GM12873 (cell line): ENCODE measurements around the gene PRKCA.

ENCODE experiments used
- CTCF ChIP-seq: IDR thresholded peaks from 2 replicates; pipeline ENCODE4 v1.5.1; 2012; ENCODE audit warnings: low read depth, mild to moderate bottlenecking, moderate library complexity, low read length, control low read depth; ENCODE audit not compliant: insufficient read depth; ENCODE audit errors: missing control alignments

PRKCA gene

GRCh38 chr17:66432996-66433551, 130.7 kb downstream of the PRKCA start:
- TF ChIP-seq CTCF, result no peak

GRCh38 chr17:66435182-66435581, 132.8 kb downstream of the PRKCA start:
- no peak for TF ChIP-seq CTCF

GRCh38 chr17:66436631-66437030, 134.2 kb downstream of the PRKCA start:
- TF ChIP-seq CTCF, result no peak

- TF ChIP-seq CTCF, result no peak
These were observed 135.1 kb downstream of the PRKCA start for GRCh38 chr17:66437476-66438026.

GRCh38 chr17:66438101-66438500, 135.7 kb downstream of the PRKCA start:
- no peak for TF ChIP-seq CTCF

- no peak for TF ChIP-seq CTCF
These were observed 138.8 kb downstream of the PRKCA start for GRCh38 chr17:66441101-66441661.

GRCh38 chr17:66443166-66443565, 140.8 kb downstream of the PRKCA start:
- no peak for TF ChIP-seq CTCF
